GM06990 (cell line): ENCODE data around the gene ST8SIA5.

Experiments
- DNase-seq: peaks from one replicate; pipeline ENCODE4 v3.0.0-alpha.2; 2011; ENCODE audit not compliant: insufficient read length; ENCODE audit errors: extremely low read depth
- H3K27me3 ChIP-seq: replicated peaks from 2 replicates; pipeline ENCODE4 v1.6.0; 2011; ENCODE audit warnings: low read length; ENCODE audit not compliant: control insufficient read depth, insufficient read depth
- H3K36me3 ChIP-seq: 2 replicates; pipeline ENCODE4 v1.5.1; 2011; ENCODE audit warnings: low read length; ENCODE audit not compliant: control insufficient read depth, insufficient read depth
- H3K4me3 ChIP-seq: replicated peaks from 2 replicates; pipeline ENCODE4 v1.5.1; 2011; ENCODE audit warnings: low read depth, mild to moderate bottlenecking, control low read depth, low read length
- TF ChIP-seq, protein P1 (sequence below): IDR thresholded peaks from 2 replicates; pipeline ENCODE4 v1.5.1; 2011; ENCODE audit warnings: low read length, control low read depth, mild to moderate bottlenecking, inconsistent platforms; ENCODE audit not compliant: insufficient read depth, poor library complexity, severe bottlenecking

The ST8SIA5 gene

DNA sequence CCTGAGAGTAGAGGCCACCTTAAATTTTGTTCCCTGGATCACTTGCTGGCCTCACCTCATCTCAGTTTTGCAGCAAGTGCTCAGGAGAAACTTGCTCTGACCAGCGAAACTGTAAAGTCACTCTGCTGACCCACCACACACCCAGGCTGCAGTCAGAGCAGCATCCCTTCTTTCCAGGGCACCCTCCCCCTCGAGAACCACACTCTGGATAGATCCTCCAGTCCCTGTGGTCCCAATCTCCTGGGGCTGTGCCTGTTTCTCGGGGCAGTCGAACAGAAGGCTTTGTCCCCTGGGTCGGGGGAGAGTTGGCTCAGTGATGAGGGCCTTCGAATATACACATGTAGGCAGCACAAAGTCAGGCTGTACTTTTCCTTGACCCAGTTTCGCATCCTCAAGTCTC, 18.4 kb downstream of the ST8SIA5 start:
- TF ChIP-seq, protein P1, sequence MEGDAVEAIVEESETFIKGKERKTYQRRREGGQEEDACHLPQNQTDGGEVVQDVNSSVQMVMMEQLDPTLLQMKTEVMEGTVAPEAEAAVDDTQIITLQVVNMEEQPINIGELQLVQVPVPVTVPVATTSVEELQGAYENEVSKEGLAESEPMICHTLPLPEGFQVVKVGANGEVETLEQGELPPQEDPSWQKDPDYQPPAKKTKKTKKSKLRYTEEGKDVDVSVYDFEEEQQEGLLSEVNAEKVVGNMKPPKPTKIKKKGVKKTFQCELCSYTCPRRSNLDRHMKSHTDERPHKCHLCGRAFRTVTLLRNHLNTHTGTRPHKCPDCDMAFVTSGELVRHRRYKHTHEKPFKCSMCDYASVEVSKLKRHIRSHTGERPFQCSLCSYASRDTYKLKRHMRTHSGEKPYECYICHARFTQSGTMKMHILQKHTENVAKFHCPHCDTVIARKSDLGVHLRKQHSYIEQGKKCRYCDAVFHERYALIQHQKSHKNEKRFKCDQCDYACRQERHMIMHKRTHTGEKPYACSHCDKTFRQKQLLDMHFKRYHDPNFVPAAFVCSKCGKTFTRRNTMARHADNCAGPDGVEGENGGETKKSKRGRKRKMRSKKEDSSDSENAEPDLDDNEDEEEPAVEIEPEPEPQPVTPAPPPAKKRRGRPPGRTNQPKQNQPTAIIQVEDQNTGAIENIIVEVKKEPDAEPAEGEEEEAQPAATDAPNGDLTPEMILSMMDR = no peak
- no peak overlapping the region for H3K4me3 ChIP-seq
- no peaks in the 10 kb centered on the region for H3K36me3 ChIP-seq
- no peak for DNase-seq
- H3K27me3 ChIP-seq = no peaks in the 10 kb centered on the region

DNA sequence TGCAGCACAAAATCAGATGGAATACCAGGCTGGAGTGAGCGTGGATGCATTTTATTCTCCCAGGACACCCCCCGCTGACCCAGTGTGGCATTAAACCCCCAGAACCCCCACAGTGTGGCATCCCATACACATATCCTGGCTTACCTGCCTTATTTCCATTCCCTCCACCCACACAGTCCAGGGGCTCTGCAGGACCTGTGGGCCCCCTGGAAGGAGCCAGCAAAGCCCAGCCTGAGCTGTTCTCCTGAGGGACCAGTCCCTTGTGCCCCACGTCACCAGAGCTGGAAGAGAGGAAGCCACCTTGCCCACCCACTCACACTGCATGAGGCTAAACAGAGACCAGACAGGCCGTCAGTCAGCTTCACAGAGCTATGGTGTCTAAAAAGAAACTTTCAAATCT, 20.1 kb downstream of the ST8SIA5 start:
- H3K4me3 ChIP-seq = no peak overlapping the region
- no peaks in the 10 kb centered on the region for H3K36me3 ChIP-seq
- no peak for DNase-seq
- H3K27me3 ChIP-seq = no peaks in the 10 kb centered on the region
- TF ChIP-seq, protein P1 = no peak

DNA sequence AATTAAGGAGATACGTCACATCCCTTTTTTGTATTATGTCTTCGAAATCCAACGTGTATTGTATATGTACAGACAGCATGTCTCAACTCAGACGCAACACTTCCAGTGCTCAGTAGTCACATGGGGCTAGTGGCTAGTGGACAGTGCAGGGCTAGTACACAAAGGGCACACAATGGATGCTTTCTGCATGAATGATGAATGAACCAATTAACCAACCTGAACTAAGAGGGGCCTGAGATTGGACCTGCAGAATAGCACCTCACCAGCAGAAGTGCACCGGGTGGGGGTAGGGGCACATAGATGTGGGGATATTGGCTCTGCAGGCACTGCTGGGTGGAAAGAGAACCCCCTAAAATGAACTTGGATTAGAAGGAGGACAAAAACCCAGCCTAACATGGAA, 20.7 kb downstream of the ST8SIA5 start:
- Histone ChIP-seq H3K36me3 (no peaks in the 10 kb centered on the region), H3K4me3 (no peak overlapping the region), H3K27me3 (no peaks in the 10 kb centered on the region)
- TF ChIP-seq, protein P1 = no peak
- DNase-seq = no peak

DNA sequence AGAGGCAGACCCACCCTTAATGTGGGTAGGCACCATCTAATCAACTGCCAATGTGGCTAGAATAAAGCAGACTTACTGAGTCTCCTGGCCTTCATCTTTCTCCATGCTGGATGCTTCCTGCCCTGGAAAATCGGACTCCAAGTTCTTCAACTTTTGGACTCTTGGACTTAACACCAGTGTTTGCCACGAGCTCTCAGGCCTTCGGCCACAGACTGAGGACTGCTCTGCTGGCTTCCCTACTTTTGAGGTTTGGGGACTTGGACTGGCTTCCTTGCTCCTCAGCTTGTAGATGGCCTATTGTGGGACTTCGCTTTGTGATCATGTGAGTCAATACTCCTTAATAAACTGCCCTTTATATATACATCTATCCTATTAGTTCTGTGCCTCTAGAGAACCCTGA, 21.9 kb downstream of the ST8SIA5 start:
- no peak for DNase-seq

DNA sequence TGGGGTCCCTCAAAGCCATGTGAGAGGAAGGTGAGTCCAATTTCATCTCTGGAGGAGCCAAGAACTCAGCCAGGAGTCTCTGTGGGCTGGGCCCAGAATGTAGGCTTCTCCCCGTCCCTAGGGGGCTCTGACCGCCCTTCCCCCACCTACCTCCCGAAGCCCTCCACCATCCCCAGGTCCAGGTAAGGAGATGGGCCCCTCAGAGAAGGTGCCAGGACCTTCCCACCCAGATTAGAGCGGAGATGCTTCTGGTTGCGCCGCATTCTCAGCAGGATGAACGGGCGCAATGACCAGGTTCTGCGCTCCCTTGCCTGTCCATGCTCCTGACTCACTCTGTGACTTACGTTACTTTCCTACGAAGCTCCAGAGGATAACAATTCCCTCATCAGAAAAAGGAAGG, 23.0 kb downstream of the ST8SIA5 start:
- TF ChIP-seq, protein P1 = no peak
- H3K36me3 ChIP-seq = no peaks in the 10 kb centered on the region
- H3K4me3 ChIP-seq = no peak overlapping the region
- H3K27me3 ChIP-seq = no peaks in the 10 kb centered on the region
- no peak for DNase-seq

More for the DNA sequence above, 21.9 kb downstream of the ST8SIA5 start:
- Histone ChIP-seq H3K4me3 (no peak overlapping the region), H3K27me3 (no peaks in the 10 kb centered on the region), H3K36me3 (no peaks in the 10 kb centered on the region)
- TF ChIP-seq, protein P1 = no peak

DNA sequence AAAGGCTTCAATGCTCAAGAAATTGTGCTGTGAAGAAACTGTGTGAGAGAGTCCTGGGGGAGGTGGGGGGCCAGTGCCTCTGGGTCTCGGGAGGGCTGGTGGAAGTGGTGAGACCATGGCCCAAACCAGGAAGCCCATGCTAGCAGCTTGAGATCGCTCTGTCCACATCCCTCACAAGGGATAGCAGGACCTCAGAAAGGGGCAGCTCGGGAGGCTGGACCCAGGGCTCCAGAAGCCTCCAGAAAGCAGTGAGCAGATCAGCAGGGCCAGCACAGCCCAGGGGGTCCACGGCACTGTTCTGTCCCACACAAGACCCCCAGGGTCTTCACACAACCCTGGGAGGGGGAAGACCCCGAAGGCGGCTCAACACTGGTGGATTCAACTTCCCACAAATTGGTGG, 24.1 kb downstream of the ST8SIA5 start:
- Histone ChIP-seq H3K27me3 (no peaks in the 10 kb centered on the region), H3K36me3 (no peaks in the 10 kb centered on the region), H3K4me3 (no peak overlapping the region)
- DNase-seq = no peak
- TF ChIP-seq, protein P1 = no peak
